Gastroesophageal sphincter (tissue), 4 donors: Measurements from ENCODE around the gene ARHGAP42. TPM values are rescaled to one million over a fixed set of nuclear protein-coding genes. Genes with fewer than 3 reads are reported as not detected.

Source experiments
- ATAC-seq: fragments of 150-250 bp; one replicate; pipeline ENCODE4 v1.9.1; 2016; ENCODE audit warnings: mild to moderate bottlenecking, moderate library complexity
- H3K27ac ChIP-seq, 4 donors: fragments of 200-600 bp; sonication (generic) in 3 of 4; 1 replicate in 3 of 4; 2 replicates in 1 of 4; pipeline ENCODE4 v1.5.1; 2016 to 2019
- H3K27me3 ChIP-seq: fragments of 200-600 bp; sonication (generic); one replicate; pipeline ENCODE4 v1.5.1; 2019
- H3K36me3 ChIP-seq, 2 donors: fragments of 200-600 bp; sonication (generic); one replicate each; pipeline ENCODE4 v1.5.1; 2019; ENCODE audit warnings: control low read depth in 1 of 2
- H3K4me1 ChIP-seq, 3 donors: fragments of 200-600 bp; sonication (generic); 1 replicate in 2 of 3; 2 replicates in 1 of 3; pipeline ENCODE4 v1.5.1; 2016 to 2019; ENCODE audit warnings: control low read depth in 2 of 3
- H3K4me3 ChIP-seq, 2 donors: fragments of 200-600 bp; sonication (generic); one replicate each; pipeline ENCODE4 v1.5.1; 2019; ENCODE audit warnings: mild to moderate bottlenecking in 1 of 2, moderate library complexity in 1 of 2
- H3K9me3 ChIP-seq, 3 donors: fragments of 200-600 bp; sonication (generic); one replicate each; pipeline ENCODE4 v1.5.1; 2017 to 2019; ENCODE audit warnings: control low read depth in 2 of 3
- EP300 ChIP-seq: sonication (generic); formaldehyde crosslinking; IDR thresholded peaks from one replicate; pipeline ENCODE4 v1.6.1; 2017; ENCODE audit warnings: antibody characterized with exemption, mild to moderate bottlenecking
- POLR2A ChIP-seq, 2 donors: fragments of 450-650 bp; IDR thresholded peaks; one replicate each; pipeline ENCODE4 v1.6.1; 2017; ENCODE audit warnings: antibody characterized with exemption in 2 of 2, mild to moderate bottlenecking in 2 of 2, moderate library complexity in 1 of 2
- POLR2AphosphoS5 ChIP-seq: sonication (generic); formaldehyde crosslinking; IDR thresholded peaks from one replicate; pipeline ENCODE4 v1.6.1; 2017; ENCODE audit warnings: antibody characterized with exemption
- WGBS, 2 donors: methylation state at CpG; one replicate each; pipeline ENCODE4 v1.1.5; 2018; ENCODE audit warnings: low coverage in 1 of 2; 5-methylcytosine and 5-hydroxymethylcytosine counted together
- total RNA-seq, 4 donors: library from RNA; depleted of rRNA; stranded (reverse); fragments of >200 nt; gene quantifications; one replicate each; pipeline ENCODE4 v1.1.0, GENCODE V29; 2016
- TF ChIP-seq, protein P1 (sequence below), 4 experiments: fragments of 200-600 bp in 2 of 4; fragments of 450-650 bp in 2 of 4; sonication (generic) in 1 of 4; IDR thresholded peaks; one replicate each; pipeline ENCODE4 v1.5.1; 2017 to 2019; ENCODE audit warnings: antibody characterized with exemption in 4 of 4, mild to moderate bottlenecking in 2 of 4, moderate library complexity in 2 of 4

Gene ARHGAP42
- total RNA-seq, 4 donors from 2014 or later: 6.3 to 29.1 (median 9.9) TPM

DNA sequence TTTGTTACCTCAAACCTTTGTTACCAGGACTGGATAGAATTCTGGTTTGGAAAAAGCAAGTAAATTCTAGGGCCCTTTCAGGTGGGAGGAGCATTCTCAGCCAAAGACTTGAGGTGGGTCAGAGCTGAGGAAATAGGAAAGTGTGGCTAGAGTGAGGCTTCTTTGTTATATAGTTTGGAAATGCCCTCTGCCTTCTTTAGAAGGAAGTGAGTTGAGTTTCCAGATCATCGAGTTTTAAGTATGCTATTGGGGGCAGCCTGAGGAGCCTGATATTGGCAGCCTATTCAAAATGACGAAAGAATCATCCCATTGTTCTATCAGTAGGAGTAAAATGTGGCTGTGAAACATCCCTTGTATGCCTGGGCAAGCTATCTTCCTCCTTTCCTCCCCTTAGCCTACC is 134.1 kb downstream of the ARHGAP42 start:
- H3K9me3 ChIP-seq: no peaks in the 10 kb centered on the region
- H3K4me1 ChIP-seq: peaks cover 0 to 27% (median 0%) of the 10 kb centered on the region in 3 donors
- ATAC-seq: no peak
- 63 to 69% methylated on average over 2 of the region's 2 CpGs for WGBS, 2 donors
- H3K4me3 ChIP-seq: no peak overlapping the region
- no peaks in the 10 kb centered on the region for H3K27me3 ChIP-seq
- no peak overlapping the region for H3K27ac ChIP-seq
- no peaks in the 10 kb centered on the region for H3K36me3 ChIP-seq
- TF ChIP-seq, protein P1, sequence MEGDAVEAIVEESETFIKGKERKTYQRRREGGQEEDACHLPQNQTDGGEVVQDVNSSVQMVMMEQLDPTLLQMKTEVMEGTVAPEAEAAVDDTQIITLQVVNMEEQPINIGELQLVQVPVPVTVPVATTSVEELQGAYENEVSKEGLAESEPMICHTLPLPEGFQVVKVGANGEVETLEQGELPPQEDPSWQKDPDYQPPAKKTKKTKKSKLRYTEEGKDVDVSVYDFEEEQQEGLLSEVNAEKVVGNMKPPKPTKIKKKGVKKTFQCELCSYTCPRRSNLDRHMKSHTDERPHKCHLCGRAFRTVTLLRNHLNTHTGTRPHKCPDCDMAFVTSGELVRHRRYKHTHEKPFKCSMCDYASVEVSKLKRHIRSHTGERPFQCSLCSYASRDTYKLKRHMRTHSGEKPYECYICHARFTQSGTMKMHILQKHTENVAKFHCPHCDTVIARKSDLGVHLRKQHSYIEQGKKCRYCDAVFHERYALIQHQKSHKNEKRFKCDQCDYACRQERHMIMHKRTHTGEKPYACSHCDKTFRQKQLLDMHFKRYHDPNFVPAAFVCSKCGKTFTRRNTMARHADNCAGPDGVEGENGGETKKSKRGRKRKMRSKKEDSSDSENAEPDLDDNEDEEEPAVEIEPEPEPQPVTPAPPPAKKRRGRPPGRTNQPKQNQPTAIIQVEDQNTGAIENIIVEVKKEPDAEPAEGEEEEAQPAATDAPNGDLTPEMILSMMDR (IDR thresholded peaks at IDR 0.05): no peak
- TF ChIP-seq POLR2A (IDR thresholded peaks at IDR 0.05) (no peak), EP300 (no peak), POLR2AphosphoS5 (no peak)

DNA sequence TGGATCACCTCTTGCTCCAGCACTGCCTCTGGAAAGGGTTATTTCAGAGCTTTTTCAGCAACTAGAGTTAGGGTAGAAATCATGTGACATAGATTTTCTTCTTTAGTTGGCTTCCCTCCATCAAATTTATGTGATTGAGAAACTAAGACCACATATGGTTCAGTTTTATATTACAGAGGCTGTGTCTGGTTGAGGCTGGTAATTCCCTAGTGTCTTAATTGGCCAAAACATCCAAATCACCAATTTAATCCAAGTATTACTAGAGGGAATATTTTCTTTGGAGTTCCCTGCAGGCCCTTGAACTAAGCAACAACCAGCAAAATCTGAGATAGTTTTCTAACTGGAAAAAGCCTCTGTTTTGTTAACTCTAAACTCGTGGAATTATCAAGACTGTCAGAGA is 136.3 kb downstream of the ARHGAP42 start:
- 50 to 67% methylated on average over 1 of the region's 1 CpG for WGBS, 2 donors
- H3K27me3 ChIP-seq: no peaks in the 10 kb centered on the region
- H3K27ac ChIP-seq: peak overlapping the region in 2 of 4 donors; percentile 14 to 19
- H3K36me3 ChIP-seq: no peaks in the 10 kb centered on the region
- no peak for ATAC-seq
- no peaks in the 10 kb centered on the region for H3K9me3 ChIP-seq
- TF ChIP-seq, protein P1 (IDR thresholded peaks at IDR 0.05): no peak
- TF ChIP-seq POLR2A (IDR thresholded peaks at IDR 0.05): no peak
- TF ChIP-seq POLR2AphosphoS5: no peak
- no peak for TF ChIP-seq EP300
- H3K4me1 ChIP-seq: peaks cover 0 to 27% (median 0%) of the 10 kb centered on the region in 3 donors
- no peak overlapping the region for H3K4me3 ChIP-seq

DNA sequence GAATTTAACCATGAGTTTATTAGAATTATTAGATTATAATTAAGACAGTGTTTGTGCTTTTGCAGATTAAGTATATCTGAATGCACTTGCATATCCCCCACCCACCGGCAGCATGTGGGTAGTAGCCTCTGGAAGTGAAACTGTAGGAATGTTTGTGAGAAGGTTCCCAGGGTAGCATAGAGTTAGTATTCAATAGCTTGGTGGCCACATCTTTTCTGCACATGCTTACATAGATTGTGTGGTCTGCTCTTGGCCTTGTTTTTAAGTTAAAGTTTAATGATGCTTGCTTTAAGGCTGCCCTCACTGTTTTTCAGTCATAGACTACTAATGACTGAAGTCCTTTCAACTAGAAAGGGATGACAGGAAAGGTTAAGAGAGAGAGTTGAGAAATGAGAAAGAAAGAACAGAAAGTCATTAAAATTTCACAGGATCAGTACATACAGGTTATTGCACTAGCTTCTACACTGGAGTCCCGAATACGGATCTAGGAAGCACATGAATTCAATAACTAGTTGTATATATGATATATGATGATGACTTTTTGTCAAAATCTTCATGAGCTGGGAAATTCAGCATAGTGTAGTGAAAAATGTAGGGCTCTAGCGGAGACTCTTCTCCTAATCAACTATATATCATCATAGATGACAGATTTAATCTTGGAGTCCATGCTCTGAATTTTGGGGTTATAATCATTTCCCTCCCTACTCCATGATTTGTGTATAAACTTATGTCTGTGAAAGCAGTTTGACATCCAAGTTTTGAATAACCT is 137.1 kb downstream of the ARHGAP42 start:
- no peak for ATAC-seq
- H3K27me3 ChIP-seq: no peaks in the 10 kb centered on the region
- TF ChIP-seq, protein P1 (IDR thresholded peaks at IDR 0.05): no peak
- no peak for TF ChIP-seq POLR2AphosphoS5
- no peak for TF ChIP-seq POLR2A (IDR thresholded peaks at IDR 0.05)
- TF ChIP-seq EP300: no peak
- 73 to 90% methylated on average over 4 of the region's 4 CpGs for WGBS, 2 donors
- no peaks in the 10 kb centered on the region for H3K9me3 ChIP-seq
- H3K4me1 ChIP-seq: peaks cover 0 to 27% (median 0%) of the 10 kb centered on the region in 3 donors
- H3K27ac ChIP-seq: no peak overlapping the region
- H3K4me3 ChIP-seq: no peak overlapping the region
- no peaks in the 10 kb centered on the region for H3K36me3 ChIP-seq

DNA sequence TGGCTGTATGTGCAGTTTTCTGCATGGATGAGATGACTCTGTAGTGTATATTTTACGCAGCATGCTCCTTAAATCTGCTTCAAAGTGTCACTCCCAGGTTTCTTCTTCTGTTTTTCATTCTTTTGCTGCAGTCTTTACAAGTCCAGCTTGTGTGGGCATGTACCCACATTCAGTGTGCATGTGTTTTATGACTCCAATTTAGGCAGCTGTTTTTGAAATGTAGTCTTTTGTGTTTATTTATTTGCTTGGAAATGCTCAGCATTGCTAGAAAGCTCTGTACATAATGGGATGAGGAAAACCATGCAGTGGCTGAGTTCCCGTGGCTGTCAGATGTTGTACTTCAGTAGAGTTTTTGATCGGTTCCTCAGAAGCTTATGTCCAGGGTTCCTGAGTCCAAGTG is 138.5 kb downstream of the ARHGAP42 start:
- H3K4me1 ChIP-seq: peaks cover 0 to 33% (median 0%) of the 10 kb centered on the region in 3 donors
- TF ChIP-seq, protein P1 (IDR thresholded peaks at IDR 0.05): no peak
- no peak for TF ChIP-seq EP300
- no peak for TF ChIP-seq POLR2AphosphoS5
- TF ChIP-seq POLR2A (IDR thresholded peaks at IDR 0.05): no peak
- no peaks in the 10 kb centered on the region for H3K36me3 ChIP-seq
- H3K9me3 ChIP-seq: no peaks in the 10 kb centered on the region
- 71 to 85% methylated on average over 3 of the region's 3 CpGs for WGBS, 2 donors
- H3K27me3 ChIP-seq: no peaks in the 10 kb centered on the region
- H3K27ac ChIP-seq: no peak overlapping the region
- ATAC-seq: no peak
- no peak overlapping the region for H3K4me3 ChIP-seq
